GDM1 (cell line): Measurements from ENCODE around the gene ARPC5L.
"Not testable (repeated sequence)": the region's sequence is repeated elsewhere in the genome, so short reads cannot be mapped to it uniquely, and the experiment has no call there.

Source experiments
- DNase-seq: peaks from one replicate; lab custom pipeline; 2025; lab: John Stamatoyannopoulos, UW

Gene ARPC5L

GRCh38 chr9:124841075-124841821 is 20.7 kb upstream of the ARPC5L start:
- DNase-seq, result no peak

- DNase-seq, result no peak
Observed at GRCh38 chr9:124843456-124844034, 18.4 kb upstream of the ARPC5L start.

GRCh38 chr9:124844291-124844690 is 17.6 kb upstream of the ARPC5L start:
- no peak for DNase-seq

- not testable (repeated sequence) for DNase-seq
Observed at GRCh38 chr9:124846467-124846866, 15.5 kb upstream of the ARPC5L start.

GRCh38 chr9:124846969-124847368 is 15.0 kb upstream of the ARPC5L start:
- DNase-seq, result no peak

GRCh38 chr9:124849801-124850200 is 12.1 kb upstream of the ARPC5L start:
- no peak for DNase-seq

- no peak for DNase-seq
Observed at GRCh38 chr9:124852121-124852828, 9.7 kb upstream of the ARPC5L start.

GRCh38 chr9:124852829-124853531 is 8.9 kb upstream of the ARPC5L start, which contains the start of gene WDR38:
Gene WDR38, plus strand, starts transcription at chr9:124853460. Its CDS starts 72 bp downstream, at chr9:124853532.
- DNase-seq, result peak; percentile 64

- no peak for DNase-seq
Observed at GRCh38 chr9:124853605-124854143, 8.3 kb upstream of the ARPC5L start.

- DNase-seq, result no peak
Observed at GRCh38 chr9:124854161-124854560, 7.8 kb upstream of the ARPC5L start.

GRCh38 chr9:124854822-124855221 is 7.1 kb upstream of the ARPC5L start:
- DNase-seq, result no peak

GRCh38 chr9:124855566-124855943 is 6.4 kb upstream of the ARPC5L start:
- DNase-seq, result no peak

- no peak for DNase-seq
Observed at GRCh38 chr9:124855944-124856765, 5.8 kb upstream of the ARPC5L start.

GRCh38 chr9:124857533-124858162 is 4.3 kb upstream of the ARPC5L start:
- no peak for DNase-seq

GRCh38 chr9:124858330-124859046 is 3.4 kb upstream of the ARPC5L start:
- DNase-seq, result no peak

- no peak for DNase-seq
Observed at GRCh38 chr9:124859803-124860581, 1.9 kb upstream of the ARPC5L start.

- no peak for DNase-seq
Observed at GRCh38 chr9:124860582-124861341, 1.2 kb upstream of the ARPC5L start.

GRCh38 chr9:124863371-124863871 is 1.5 kb downstream of the ARPC5L start:
- no peak for DNase-seq
